Mesenchymal stem cell (in vitro differentiated cells and primary cell): ENCODE measurements around the gene SIGLEC5.

Experiments
- DNase-seq: peaks from one replicate; pipeline ENCODE4 v3.0.0-alpha.2; 2013
- H2AFZ ChIP-seq: one replicate; pipeline ENCODE4 v1.6.1; 2013; ENCODE audit warnings: low read depth, mild to moderate bottlenecking, control low read depth, inconsistent platforms, low read length, moderate library complexity
- H2AK5ac ChIP-seq: 2 replicates; pipeline ENCODE4 v1.6.1; 2013; ENCODE audit warnings: low read length, moderate library complexity, mild to moderate bottlenecking, inconsistent platforms; ENCODE audit not compliant: severe bottlenecking
- H2BK120ac ChIP-seq: one replicate; pipeline ENCODE4 v1.6.1; 2013; ENCODE audit warnings: low read depth, mild to moderate bottlenecking, inconsistent platforms, low read length, moderate library complexity
- H2BK12ac ChIP-seq, 2 experiments: one replicate each; pipeline ENCODE4 v1.6.1; 2013; ENCODE audit warnings: inconsistent platforms in 2 of 2, low read length in 2 of 2, mild to moderate bottlenecking in 2 of 2, moderate library complexity in 2 of 2, control low read depth in 1 of 2
- H2BK15ac ChIP-seq: one replicate; pipeline ENCODE4 v1.6.1; 2013; ENCODE audit warnings: mild to moderate bottlenecking, low read depth, inconsistent platforms; ENCODE audit not compliant: poor library complexity, severe bottlenecking
- H2BK5ac ChIP-seq: 2 replicates; pipeline ENCODE4 v1.6.1; 2013; ENCODE audit warnings: low read depth, mild to moderate bottlenecking, low read length, control low read depth, inconsistent platforms; ENCODE audit not compliant: poor library complexity, severe bottlenecking
- H3K14ac ChIP-seq, 2 experiments: one replicate each; pipeline ENCODE4 v1.6.1; 2013; ENCODE audit warnings: inconsistent platforms in 2 of 2, low read length in 2 of 2, control low read depth in 1 of 2, mild to moderate bottlenecking in 1 of 2, moderate library complexity in 1 of 2
- H3K18ac ChIP-seq, 2 experiments: one replicate each; pipeline ENCODE4 v1.6.1; 2013; ENCODE audit warnings: inconsistent platforms in 2 of 2, low read length in 2 of 2, control low read depth in 1 of 2, low read depth in 1 of 2, mild to moderate bottlenecking in 1 of 2
- H3K23ac ChIP-seq, 2 experiments: one replicate each; pipeline ENCODE4 v1.6.1; 2013; ENCODE audit warnings: inconsistent platforms in 2 of 2, low read length in 2 of 2, mild to moderate bottlenecking in 2 of 2, moderate library complexity in 2 of 2, control low read depth in 1 of 2
- H3K27ac ChIP-seq: 2 replicates; pipeline ENCODE4 v1.5.1; 2013; ENCODE audit warnings: mild to moderate bottlenecking, moderate library complexity, low read length, control low read depth, inconsistent platforms; ENCODE audit not compliant: poor library complexity, severe bottlenecking
- H3K27me3 ChIP-seq, 2 experiments: 2 replicates each; pipeline versions ENCODE4 v1.6.1 to v1.7.0; 2013; ENCODE audit warnings: low read length in 2 of 2, mild to moderate bottlenecking in 2 of 2, moderate library complexity in 2 of 2, control low read depth in 1 of 2, inconsistent platforms in 1 of 2; ENCODE audit not compliant: control insufficient read depth in 1 of 2, insufficient read depth in 1 of 2
- H3K36me3 ChIP-seq, 2 experiments: 2 replicates each; pipeline versions ENCODE4 v1.6.1 to v1.7.0; 2013; ENCODE audit warnings: low read length in 2 of 2, control low read depth in 1 of 2, inconsistent platforms in 1 of 2, low read depth in 1 of 2, mild to moderate bottlenecking in 1 of 2; ENCODE audit not compliant: insufficient read depth in 2 of 2, control insufficient read depth in 1 of 2
- H3K4ac ChIP-seq, 2 experiments: one replicate each; pipeline ENCODE4 v1.6.1; 2013; ENCODE audit warnings: inconsistent platforms in 2 of 2, low read length in 2 of 2, mild to moderate bottlenecking in 2 of 2, moderate library complexity in 2 of 2, control low read depth in 1 of 2, low read depth in 1 of 2
- H3K4me1 ChIP-seq: 2 replicates; pipeline ENCODE4 v1.6.1; 2013; ENCODE audit warnings: low read depth, low read length, control low read depth; ENCODE audit not compliant: control insufficient read depth, insufficient read depth
- H3K4me2 ChIP-seq: 2 replicates; pipeline ENCODE4 v1.6.1; 2013; ENCODE audit warnings: low read length, mild to moderate bottlenecking, inconsistent platforms; ENCODE audit not compliant: poor library complexity, severe bottlenecking
- H3K4me3 ChIP-seq, 2 experiments: 2 replicates each; pipeline versions ENCODE4 v1.5.1 to v1.7.0; 2013; ENCODE audit warnings: low read length in 2 of 2, mild to moderate bottlenecking in 2 of 2, control low read depth in 1 of 2, low read depth in 1 of 2; ENCODE audit not compliant: insufficient read depth in 1 of 2
- H3K79me1 ChIP-seq: replicated peaks from 2 replicates; pipeline ENCODE4 v1.6.1; 2013; ENCODE audit warnings: mild to moderate bottlenecking, control low read depth, low read length, inconsistent platforms; ENCODE audit not compliant: poor library complexity, severe bottlenecking
- H3K9ac ChIP-seq: 2 replicates; pipeline ENCODE4 v1.7.0; 2013; ENCODE audit warnings: mild to moderate bottlenecking, low read length, moderate library complexity
- H3K9me3 ChIP-seq: 2 replicates; pipeline ENCODE4 v1.7.0; 2013; ENCODE audit warnings: mild to moderate bottlenecking, low read length; ENCODE audit not compliant: control insufficient read depth
- H4K8ac ChIP-seq: one replicate; pipeline ENCODE4 v1.6.1; 2013; ENCODE audit warnings: inconsistent platforms, mild to moderate bottlenecking, low read length, moderate library complexity
- H4K91ac ChIP-seq: one replicate; pipeline ENCODE4 v1.6.1; 2013; ENCODE audit warnings: mild to moderate bottlenecking, low read length, inconsistent platforms
- WGBS: methylation state at CpG from one replicate; pipeline ENCODE4 v1.1.7; 2013; ENCODE audit warnings: mixed read lengths; 5-methylcytosine and 5-hydroxymethylcytosine counted together

Gene SIGLEC5

DNA sequence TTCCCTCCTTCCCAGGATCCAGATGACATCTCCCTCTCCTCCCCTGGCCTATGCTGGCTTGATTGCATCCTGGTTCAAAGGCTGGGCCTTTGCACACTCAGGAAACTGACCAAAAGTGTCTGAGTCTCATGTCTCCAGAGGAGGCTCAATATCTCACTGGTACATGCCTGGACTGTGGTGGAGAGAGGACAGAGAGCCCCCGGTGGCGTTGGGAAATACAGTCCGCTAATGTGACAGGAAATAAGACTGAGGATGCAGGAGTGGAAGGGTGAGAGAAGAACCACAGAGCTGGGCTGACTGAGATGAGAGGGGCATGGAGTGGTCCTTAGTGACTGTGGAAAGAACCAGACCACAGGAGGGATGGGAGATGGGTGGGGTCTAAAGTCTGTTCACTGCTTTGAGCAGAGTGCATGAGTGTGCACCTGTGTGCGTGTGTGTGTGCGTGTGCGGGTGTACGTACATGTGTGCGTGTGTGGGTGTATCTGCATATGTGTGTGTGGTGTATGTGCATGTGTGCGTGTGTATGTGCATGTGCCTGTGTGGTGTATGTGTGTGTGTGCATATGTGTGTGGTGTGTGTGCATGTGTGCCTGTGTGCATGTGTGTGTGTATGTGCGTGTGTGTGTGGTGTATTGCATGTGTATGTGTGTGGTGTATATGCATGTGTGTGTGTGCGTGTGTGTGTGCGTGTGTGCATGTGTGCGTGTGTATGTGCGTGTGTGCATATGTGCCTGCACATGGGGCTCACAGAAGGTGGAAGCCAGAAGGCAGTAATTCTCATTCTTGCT, 1.9 kb downstream of the SIGLEC5 start:
- Histone ChIP-seq H2AFZ (peak overlapping the region; percentile 3), H2BK5ac (no peak overlapping the region), H2BK120ac (no peak overlapping the region), H2AK5ac (no peak overlapping the region), H2BK12ac (no peak overlapping the region), H3K9me3 (no peaks in the 10 kb centered on the region), H3K36me3 (no peaks in the 10 kb centered on the region), H4K91ac (no peak overlapping the region), H3K14ac (no peak overlapping the region), H2BK15ac (no peak overlapping the region), H3K4me3 (peak overlapping the region in 1 of 2 experiments; percentile 18), H3K9ac (no peak overlapping the region), H3K18ac (no peak overlapping the region), H3K79me1 (no peaks in the 10 kb centered on the region), H3K4ac (no peak overlapping the region), H4K8ac (no peak overlapping the region), H3K4me1 (peaks cover 3% of the 10 kb centered on the region), H3K23ac (no peak overlapping the region), H3K27me3 (peaks cover 0 to 31% of the 10 kb centered on the region in 2 experiments), H3K4me2 (no peak overlapping the region), H3K27ac (no peak overlapping the region)
- WGBS = 90% methylated on average over 11 of the region's 14 CpGs
- DNase-seq = no peak

- no peak overlapping the region for H3K18ac ChIP-seq
- H3K27ac ChIP-seq = no peak overlapping the region
- H3K4me2 ChIP-seq = no peak overlapping the region
- no peak for DNase-seq
- no peak overlapping the region for H2BK15ac ChIP-seq
- no peaks in the 10 kb centered on the region for H3K36me3 ChIP-seq
- H3K4me1 ChIP-seq = peaks cover 3% of the 10 kb centered on the region
- no peak overlapping the region for H3K4me3 ChIP-seq
- no peak overlapping the region for H2BK5ac ChIP-seq
- no peak overlapping the region for H2BK120ac ChIP-seq
- WGBS = 74% methylated on average over 10 of the region's 16 CpGs
- H3K9ac ChIP-seq = no peak overlapping the region
- no peak overlapping the region for H3K23ac ChIP-seq
- H4K8ac ChIP-seq = no peak overlapping the region
- no peak overlapping the region for H3K14ac ChIP-seq
- H2BK12ac ChIP-seq = no peak overlapping the region
- H3K4ac ChIP-seq = no peak overlapping the region
- H3K9me3 ChIP-seq = no peaks in the 10 kb centered on the region
- peaks cover 0 to 31% of the 10 kb centered on the region in 2 experiments for H3K27me3 ChIP-seq
- no peak overlapping the region for H2AK5ac ChIP-seq
- no peaks in the 10 kb centered on the region for H3K79me1 ChIP-seq
- H2AFZ ChIP-seq = no peak overlapping the region
- no peak overlapping the region for H4K91ac ChIP-seq
These were observed 2.6 kb downstream of the SIGLEC5 start for GRCh38 chr19:51627491-51628138.

- no peak overlapping the region for H2AFZ ChIP-seq
- H3K27ac ChIP-seq = no peak overlapping the region
- no peak overlapping the region for H4K91ac ChIP-seq
- peaks cover 3% of the 10 kb centered on the region for H3K4me1 ChIP-seq
- H3K9ac ChIP-seq = no peak overlapping the region
- DNase-seq = no peak
- H3K23ac ChIP-seq = no peak overlapping the region
- H2BK12ac ChIP-seq = no peak overlapping the region
- no peak overlapping the region for H3K14ac ChIP-seq
- H2BK5ac ChIP-seq = no peak overlapping the region
- no peak overlapping the region for H3K18ac ChIP-seq
- no peak overlapping the region for H2BK15ac ChIP-seq
- H3K9me3 ChIP-seq = no peaks in the 10 kb centered on the region
- no peak overlapping the region for H3K4ac ChIP-seq
- 18% methylated on average over 2 of the region's 2 CpGs for WGBS
- peaks cover 0 to 31% of the 10 kb centered on the region in 2 experiments for H3K27me3 ChIP-seq
- no peaks in the 10 kb centered on the region for H3K79me1 ChIP-seq
- no peak overlapping the region for H4K8ac ChIP-seq
- H3K36me3 ChIP-seq = no peaks in the 10 kb centered on the region
- H3K4me2 ChIP-seq = no peak overlapping the region
- no peak overlapping the region for H3K4me3 ChIP-seq
- H2AK5ac ChIP-seq = no peak overlapping the region
- H2BK120ac ChIP-seq = no peak overlapping the region
These were observed 3.5 kb downstream of the SIGLEC5 start for GRCh38 chr19:51626675-51627074.

GRCh38 chr19:51621178-51621577, 9.0 kb downstream of the SIGLEC5 start:
- H3K4me2 ChIP-seq = no peak overlapping the region
- H2BK5ac ChIP-seq = no peak overlapping the region
- H3K79me1 ChIP-seq = no peaks in the 10 kb centered on the region
- H3K9ac ChIP-seq = no peak overlapping the region
- no peaks in the 10 kb centered on the region for H3K4me1 ChIP-seq
- H2BK15ac ChIP-seq = no peak overlapping the region
- no peak for DNase-seq
- H3K36me3 ChIP-seq = no peaks in the 10 kb centered on the region
- no peak overlapping the region for H4K8ac ChIP-seq
- H4K91ac ChIP-seq = no peak overlapping the region
- H2BK12ac ChIP-seq = no peak overlapping the region
- H3K4me3 ChIP-seq = no peak overlapping the region
- 69% methylated on average over 2 of the region's 2 CpGs for WGBS
- H3K27me3 ChIP-seq = peaks cover 0 to 5% of the 10 kb centered on the region in 2 experiments
- no peak overlapping the region for H3K14ac ChIP-seq
- H3K23ac ChIP-seq = no peak overlapping the region
- no peak overlapping the region for H2AFZ ChIP-seq
- no peak overlapping the region for H3K4ac ChIP-seq
- H3K9me3 ChIP-seq = no peaks in the 10 kb centered on the region
- H2BK120ac ChIP-seq = no peak overlapping the region
- H3K27ac ChIP-seq = no peak overlapping the region
- H2AK5ac ChIP-seq = no peak overlapping the region
- no peak overlapping the region for H3K18ac ChIP-seq
